OCI-LY3 (cell line): Measurements from ENCODE around the gene ABCC8.

Source experiments
- EZH2phosphoT487 ChIP-seq: fragments of 200-600 bp; shearing (Covaris generic); IDR thresholded peaks from 2 replicates; pipeline ENCODE4 v1.6.1; 2018; ENCODE audit warnings: antibody characterized with exemption, mixed run types, low read depth
- TF ChIP-seq, protein P1 (sequence below): fragments of 200-600, 300-600 bp; sonication (generic); IDR thresholded peaks from 2 replicates; pipeline ENCODE4 v1.5.1; 2014; ENCODE audit warnings: antibody characterized with exemption, low read length, low read depth

GRCh38 chr11:17486646-17487045 lies 10.0 kb upstream of the ABCC8 start:
- TF ChIP-seq, protein P1, sequence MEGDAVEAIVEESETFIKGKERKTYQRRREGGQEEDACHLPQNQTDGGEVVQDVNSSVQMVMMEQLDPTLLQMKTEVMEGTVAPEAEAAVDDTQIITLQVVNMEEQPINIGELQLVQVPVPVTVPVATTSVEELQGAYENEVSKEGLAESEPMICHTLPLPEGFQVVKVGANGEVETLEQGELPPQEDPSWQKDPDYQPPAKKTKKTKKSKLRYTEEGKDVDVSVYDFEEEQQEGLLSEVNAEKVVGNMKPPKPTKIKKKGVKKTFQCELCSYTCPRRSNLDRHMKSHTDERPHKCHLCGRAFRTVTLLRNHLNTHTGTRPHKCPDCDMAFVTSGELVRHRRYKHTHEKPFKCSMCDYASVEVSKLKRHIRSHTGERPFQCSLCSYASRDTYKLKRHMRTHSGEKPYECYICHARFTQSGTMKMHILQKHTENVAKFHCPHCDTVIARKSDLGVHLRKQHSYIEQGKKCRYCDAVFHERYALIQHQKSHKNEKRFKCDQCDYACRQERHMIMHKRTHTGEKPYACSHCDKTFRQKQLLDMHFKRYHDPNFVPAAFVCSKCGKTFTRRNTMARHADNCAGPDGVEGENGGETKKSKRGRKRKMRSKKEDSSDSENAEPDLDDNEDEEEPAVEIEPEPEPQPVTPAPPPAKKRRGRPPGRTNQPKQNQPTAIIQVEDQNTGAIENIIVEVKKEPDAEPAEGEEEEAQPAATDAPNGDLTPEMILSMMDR = no peak
- TF ChIP-seq EZH2phosphoT487 = no peak
